Gastroesophageal sphincter (tissue), 3 donors: ENCODE data around the gene PDF.

ENCODE experiments used
- CTCF ChIP-seq, 4 experiments: fragments of 200-600 bp in 2 of 4; fragments of 450-650 bp in 2 of 4; sonication (generic) in 1 of 4; IDR thresholded peaks; one replicate each; pipeline ENCODE4 v1.5.1; 2017 to 2019; ENCODE audit warnings: antibody characterized with exemption in 4 of 4, mild to moderate bottlenecking in 2 of 4, moderate library complexity in 2 of 4
- EP300 ChIP-seq: sonication (generic); formaldehyde crosslinking; IDR thresholded peaks from one replicate; pipeline ENCODE4 v1.6.1; 2017; ENCODE audit warnings: antibody characterized with exemption, mild to moderate bottlenecking
- POLR2A ChIP-seq, 2 donors: fragments of 450-650 bp; IDR thresholded peaks; one replicate each; pipeline ENCODE4 v1.6.1; 2017; ENCODE audit warnings: antibody characterized with exemption in 2 of 2, mild to moderate bottlenecking in 2 of 2, moderate library complexity in 1 of 2

GRCh38 chr16:69363281-69363717 lies 32.9 kb upstream of the PDF start:
- no peak for TF ChIP-seq CTCF (IDR thresholded peaks at IDR 0.05)
- no peak for TF ChIP-seq POLR2A (IDR thresholded peaks at IDR 0.05)
- no peak for TF ChIP-seq EP300
